Stimulated activated CD8-positive, alpha-beta memory T cell treated with anti-CD3 and anti-CD28 coated beads, Interleukin-4, amount 100 ng/mL, for 4 hours (primary cell): ENCODE measurements around the gene NLGN1.

ENCODE experiments used
- DNase-seq, 2 donors: peaks; one replicate each; pipeline ENCODE4 v3.0.0-alpha.2; 2020; ENCODE audit warnings: low read depth in 2 of 2, low spot score in 1 of 2

The NLGN1 gene

GRCh38 chr3:174253196-174253823 is 855.8 kb downstream of the NLGN1 start:
- no peak for DNase-seq

GRCh38 chr3:174253940-174254339 is 856.4 kb downstream of the NLGN1 start:
- DNase-seq, result no peak

- no peak for DNase-seq
These were observed 857.9 kb downstream of the NLGN1 start for GRCh38 chr3:174255454-174255853.

- DNase-seq, result no peak
These were observed 868.9 kb downstream of the NLGN1 start for GRCh38 chr3:174266476-174266875.

- no peak for DNase-seq
These were observed 870.5 kb downstream of the NLGN1 start for GRCh38 chr3:174268061-174268460.

GRCh38 chr3:174268586-174268985 is 871.0 kb downstream of the NLGN1 start:
- no peak for DNase-seq

GRCh38 chr3:174270841-174271240 is 873.3 kb downstream of the NLGN1 start:
- DNase-seq, result no peak

- DNase-seq, result no peak
These were observed 877.8 kb downstream of the NLGN1 start for GRCh38 chr3:174275336-174275735.

- no peak for DNase-seq
These were observed 879.3 kb downstream of the NLGN1 start for GRCh38 chr3:174276826-174277225.

- DNase-seq, result no peak
These were observed 880.5 kb downstream of the NLGN1 start for GRCh38 chr3:174278094-174278493.

GRCh38 chr3:174280186-174280585 is 882.6 kb downstream of the NLGN1 start:
- no peak for DNase-seq

- DNase-seq, result no peak
These were observed 887.8 kb downstream of the NLGN1 start for GRCh38 chr3:174285242-174285864.

GRCh38 chr3:174287705-174288104 is 890.2 kb downstream of the NLGN1 start:
- no peak for DNase-seq

GRCh38 chr3:174294616-174295015 is 897.1 kb downstream of the NLGN1 start:
- no peak for DNase-seq

- no peak for DNase-seq
These were observed 898.0 kb downstream of the NLGN1 start for GRCh38 chr3:174295306-174296092.

- DNase-seq, result no peak
These were observed 905.3 kb downstream of the NLGN1 start for GRCh38 chr3:174302746-174303315.

- DNase-seq, result no peak
These were observed 906.5 kb downstream of the NLGN1 start for GRCh38 chr3:174303907-174304560.

GRCh38 chr3:174308736-174309135 is 911.2 kb downstream of the NLGN1 start:
- no peak for DNase-seq

- no peak for DNase-seq
These were observed 913.0 kb downstream of the NLGN1 start for GRCh38 chr3:174310475-174310983.

GRCh38 chr3:174315225-174315624 is 917.7 kb downstream of the NLGN1 start:
- no peak for DNase-seq

- DNase-seq, result no peak
These were observed 919.5 kb downstream of the NLGN1 start for GRCh38 chr3:174317005-174317404.
